Stimulated activated naive CD4-positive, alpha-beta T cell (primary cell): Measurements from ENCODE around the gene MYH11.
"Not testable (repeated sequence)": the region's sequence is repeated elsewhere in the genome, so short reads cannot be mapped to it uniquely, and the experiment has no call there.

ENCODE experiments used
- DNase-seq, 6 experiments: peaks; one replicate each; lab custom pipeline; 2025; lab: John Stamatoyannopoulos, UW

Gene MYH11

GRCh38 chr16:15672127-15672513, 184.7 kb downstream of the MYH11 start:
- not testable (repeated sequence) for DNase-seq

GRCh38 chr16:15671530-15672117, 185.2 kb downstream of the MYH11 start:
- DNase-seq, result no peak

- DNase-seq, result no peak
Observed at GRCh38 chr16:15667091-15667742, 189.6 kb downstream of the MYH11 start.

GRCh38 chr16:15665107-15665506, 191.7 kb downstream of the MYH11 start:
- DNase-seq, result no peak

GRCh38 chr16:15660203-15660601, 196.6 kb downstream of the MYH11 start:
- DNase-seq, result no peak

- DNase-seq, result no peak
Observed at GRCh38 chr16:15658556-15658955, 198.3 kb downstream of the MYH11 start.

GRCh38 chr16:15658149-15658548, 198.7 kb downstream of the MYH11 start:
- no peak for DNase-seq

- not testable (repeated sequence) for DNase-seq
Observed at GRCh38 chr16:15655561-15655960, 201.3 kb downstream of the MYH11 start.

GRCh38 chr16:15654591-15654990, 202.2 kb downstream of the MYH11 start:
- DNase-seq, result no peak

GRCh38 chr16:15653227-15653626, 203.6 kb downstream of the MYH11 start:
- DNase-seq, result no peak
